CD4-positive, CD25-positive, alpha-beta regulatory T cell (primary cell): ENCODE results near the gene TPX2. TPM values are rescaled to one million over a fixed set of nuclear protein-coding genes. Genes with fewer than 3 reads are reported as not detected.

Experiments used
- ATAC-seq, 2 donors: fragments of 150-1000 bp; cut with Tn5 transposase; one replicate each; pipeline ENCODE4 v1.10.0; 2021; ENCODE audit warnings: low read depth in 2 of 2, moderate number of reproducible peaks in 2 of 2, moderate library complexity in 1 of 2
- DNase-seq, 3 donors: peaks; one replicate each; pipeline versions ENCODE4 v3.0.0 to v3.0.0-alpha.2; 2012 to 2022; ENCODE audit warnings: mixed read lengths in 1 of 3
- H3K27ac ChIP-seq: one replicate; pipeline ENCODE4 v1.7.0; 2013; ENCODE audit warnings: mild to moderate bottlenecking, low read length; ENCODE audit not compliant: insufficient read depth, poor library complexity, severe bottlenecking
- H3K27me3 ChIP-seq: one replicate; pipeline ENCODE4 v1.7.0; 2013; ENCODE audit warnings: low read length; ENCODE audit not compliant: control insufficient read depth, insufficient read depth
- H3K36me3 ChIP-seq: one replicate; pipeline ENCODE4 v1.7.0; 2013; ENCODE audit warnings: mild to moderate bottlenecking, low read length, moderate library complexity; ENCODE audit not compliant: control insufficient read depth, insufficient read depth
- H3K4me1 ChIP-seq: 2 replicates; pipeline ENCODE4 v1.7.0; 2013; ENCODE audit warnings: mild to moderate bottlenecking, low read length; ENCODE audit not compliant: insufficient read depth, control insufficient read depth, poor library complexity, severe bottlenecking
- H3K4me3 ChIP-seq: one replicate; pipeline ENCODE4 v1.7.0; 2013; ENCODE audit warnings: low read depth, mild to moderate bottlenecking, low read length, moderate library complexity
- H3K9me3 ChIP-seq, 2 experiments: 1 replicate in 1 of 2; 2 replicates in 1 of 2; pipeline ENCODE4 v1.7.0; 2013; ENCODE audit warnings: low read length in 2 of 2, mild to moderate bottlenecking in 1 of 2, moderate library complexity in 1 of 2; ENCODE audit not compliant: control insufficient read depth in 2 of 2
- H3K27ac Mint-ChIP-seq, 3 donors: one replicate each; pipeline ENCODE4 v1.8.0; 2020 to 2022; ENCODE audit warnings: mild to moderate bottlenecking in 3 of 3, mixed read lengths in 3 of 3, moderate library complexity in 2 of 3
- H3K27me3 Mint-ChIP-seq: one replicate; pipeline ENCODE4 v1.8.0; 2022; ENCODE audit warnings: mild to moderate bottlenecking, mixed read lengths
- H3K36me3 Mint-ChIP-seq: one replicate; pipeline ENCODE4 v1.8.0; 2020; ENCODE audit warnings: mixed read lengths
- H3K4me1 Mint-ChIP-seq, 4 donors: one replicate each; pipeline ENCODE4 v1.8.0; 2020 to 2022; ENCODE audit warnings: mixed read lengths in 4 of 4, mild to moderate bottlenecking in 1 of 4
- H3K4me3 Mint-ChIP-seq, 4 donors: one replicate each; pipeline ENCODE4 v1.8.0; 2020 to 2022; ENCODE audit warnings: mild to moderate bottlenecking in 4 of 4, mixed read lengths in 4 of 4, moderate library complexity in 3 of 4
- H3K9me3 Mint-ChIP-seq, 7 donors: one replicate each; pipeline ENCODE4 v1.8.0; 2020 to 2022; ENCODE audit warnings: mixed read lengths in 7 of 7, mild to moderate bottlenecking in 3 of 7, moderate library complexity in 2 of 7
- polyA plus RNA-seq, 4 donors: library from polyadenylated mRNA; unstranded; fragments of 300-500 nt; fragmentation: Illumina TruSeq; gene quantifications; one replicate each; pipeline ENCODE4 v1.2.3, GENCODE V29; 2021
- total RNA-seq: library from RNA; stranded (reverse); gene quantifications from one replicate; pipeline ENCODE4 v1.2.3, GENCODE V29; 2022

The TPX2 gene
- total and polyA plus RNA-seq, 5 donors from 2014 or later = 3.1 to 6.3 (median 4.0) TPM

GRCh38 chr20:31841928-31842327 lies 102.8 kb downstream of the TPX2 start:
- Mint-ChIP-seq H3K36me3 (no peaks in the 10 kb centered on the region), H3K27ac (no peak overlapping the region)
- no peaks in the 10 kb centered on the region for H3K36me3 ChIP-seq

GRCh38 chr20:31842471-31843157 lies 103.5 kb downstream of the TPX2 start:
- Histone ChIP-seq H3K9me3 (no peaks in the 10 kb centered on the region), H3K27me3 (no peaks in the 10 kb centered on the region), H3K36me3 (no peaks in the 10 kb centered on the region), H3K27ac (no peak overlapping the region), H3K4me1 (no peaks in the 10 kb centered on the region), H3K4me3 (no peak overlapping the region)
- ATAC-seq (no peak), DNase-seq (no peak)
- Mint-ChIP-seq H3K27me3 (peaks cover 3% of the 10 kb centered on the region), H3K4me3 (no peak overlapping the region), H3K9me3 (no peaks in the 10 kb centered on the region), H3K27ac (no peak overlapping the region), H3K36me3 (no peaks in the 10 kb centered on the region), H3K4me1 (peaks cover 0 to 2% (median 0%) of the 10 kb centered on the region in 4 donors)

More at GRCh38 chr20:31841928-31842327, 102.8 kb downstream of the TPX2 start:
- H3K27me3 Mint-ChIP-seq = no peaks in the 10 kb centered on the region
- H3K4me3 ChIP-seq = no peak overlapping the region
- H3K4me1 Mint-ChIP-seq = peaks cover 0 to 2% (median 0%) of the 10 kb centered on the region in 4 donors
- H3K9me3 ChIP-seq = no peaks in the 10 kb centered on the region
- H3K9me3 Mint-ChIP-seq = no peaks in the 10 kb centered on the region
- no peak overlapping the region for H3K27ac ChIP-seq
- no peak overlapping the region for H3K4me3 Mint-ChIP-seq
- ATAC-seq (no peak), DNase-seq (no peak)
- no peaks in the 10 kb centered on the region for H3K27me3 ChIP-seq
- H3K4me1 ChIP-seq = no peaks in the 10 kb centered on the region

DNA sequence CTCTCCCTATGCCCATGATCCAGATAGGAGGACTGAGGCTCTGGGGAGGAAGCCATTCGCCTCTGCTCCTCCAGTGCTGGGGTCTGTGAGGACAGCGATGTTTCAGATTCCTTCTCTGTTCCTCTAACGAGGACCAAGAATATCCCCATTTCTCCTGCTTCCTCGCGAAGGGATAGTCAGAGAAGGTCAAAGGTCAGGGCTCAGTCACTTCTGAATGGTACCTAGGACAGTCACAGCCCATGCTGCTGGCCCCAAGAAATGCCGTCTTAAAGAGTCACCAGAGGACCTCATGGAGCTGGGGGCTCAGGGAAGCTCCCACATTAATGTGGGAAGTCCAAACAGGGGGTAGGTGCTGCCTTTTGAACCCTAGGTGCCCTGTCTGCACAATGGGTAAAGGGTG lies 104.2 kb downstream of the TPX2 start:
- Mint-ChIP-seq H3K4me1 (peaks cover 0 to 2% (median 0%) of the 10 kb centered on the region in 4 donors), H3K36me3 (no peaks in the 10 kb centered on the region), H3K27ac (no peak overlapping the region), H3K9me3 (no peaks in the 10 kb centered on the region), H3K4me3 (no peak overlapping the region), H3K27me3 (peaks cover 4% of the 10 kb centered on the region)
- no peaks in the 10 kb centered on the region for H3K27me3 ChIP-seq
- H3K27ac ChIP-seq = no peak overlapping the region
- H3K4me1 ChIP-seq = no peaks in the 10 kb centered on the region
- no peak for ATAC-seq
- no peaks in the 10 kb centered on the region for H3K9me3 ChIP-seq
- DNase-seq = no peak
- no peak overlapping the region for H3K4me3 ChIP-seq
- no peaks in the 10 kb centered on the region for H3K36me3 ChIP-seq

DNA sequence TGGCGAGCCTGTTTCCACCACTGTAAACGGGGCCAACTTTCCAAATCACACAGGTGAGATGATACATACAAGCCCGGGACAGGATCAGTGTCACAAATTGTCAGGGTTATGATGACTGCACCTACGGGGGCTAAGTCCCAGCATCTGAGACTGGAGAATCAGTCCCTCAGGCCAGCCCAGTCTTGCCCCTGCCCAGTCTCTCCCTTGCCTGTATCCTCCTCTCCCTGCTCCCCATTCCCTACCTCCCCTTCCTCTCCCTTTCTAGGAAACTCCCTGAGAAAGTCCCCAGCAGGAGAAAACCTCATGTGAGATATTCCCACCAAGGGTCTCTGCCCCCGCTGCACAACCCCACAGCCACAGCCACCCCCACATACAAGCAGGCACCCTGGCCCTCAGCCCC lies 104.8 kb downstream of the TPX2 start:
- peaks cover 0 to 2% (median 0%) of the 10 kb centered on the region in 4 donors for H3K4me1 Mint-ChIP-seq
- H3K4me3 Mint-ChIP-seq = no peak overlapping the region

DNA sequence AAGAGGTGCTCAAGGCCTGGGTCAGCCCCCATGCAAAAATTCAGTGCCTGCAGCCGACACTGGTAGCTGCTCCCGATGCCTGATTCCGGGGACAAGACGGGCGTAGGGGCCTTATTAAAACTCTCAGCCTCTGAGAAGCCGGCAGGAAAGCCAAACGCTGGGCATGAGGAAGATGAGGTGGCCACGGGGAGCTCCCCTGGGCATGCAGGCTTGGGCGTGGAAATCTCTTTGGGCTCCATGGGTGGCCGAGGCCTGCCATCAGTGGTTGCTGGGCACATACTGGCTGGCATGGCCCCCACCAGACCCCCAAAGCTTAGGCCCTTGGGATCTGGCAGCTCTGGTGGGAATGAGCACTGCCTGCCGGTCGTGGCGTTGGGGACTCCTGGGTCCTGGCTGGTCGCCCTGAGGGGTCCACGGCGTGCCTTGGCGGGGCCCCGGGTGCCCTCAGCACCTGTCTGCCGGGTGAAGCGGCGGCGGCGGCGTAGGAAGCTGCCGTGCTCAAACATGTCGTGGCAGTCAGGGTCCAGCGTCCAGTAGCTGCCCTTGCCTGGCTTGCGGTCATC lies 105.7 kb downstream of the TPX2 start:
- H3K27me3 Mint-ChIP-seq = peaks cover 4% of the 10 kb centered on the region
- Histone ChIP-seq H3K4me3 (no peak overlapping the region), H3K4me1 (no peaks in the 10 kb centered on the region), H3K27me3 (no peaks in the 10 kb centered on the region), H3K9me3 (no peaks in the 10 kb centered on the region), H3K27ac (no peak overlapping the region), H3K36me3 (no peaks in the 10 kb centered on the region)
- no peak for DNase-seq
- no peaks in the 10 kb centered on the region for H3K36me3 Mint-ChIP-seq
- ATAC-seq = no peak
- H3K4me3 Mint-ChIP-seq = no peak overlapping the region
- peaks cover 0 to 2% (median 0%) of the 10 kb centered on the region in 7 donors for H3K9me3 Mint-ChIP-seq
- no peak overlapping the region for H3K27ac Mint-ChIP-seq
- H3K4me1 Mint-ChIP-seq = peaks cover 0 to 2% (median 0%) of the 10 kb centered on the region in 4 donors

More for the DNA sequence above, 104.8 kb downstream of the TPX2 start:
- DNase-seq = no peak
- no peak overlapping the region for H3K27ac ChIP-seq
- no peaks in the 10 kb centered on the region for H3K27me3 ChIP-seq
- H3K4me3 ChIP-seq = no peak overlapping the region
- Mint-ChIP-seq H3K9me3 (peaks cover 0 to 1% (median 0%) of the 10 kb centered on the region in 7 donors), H3K27me3 (peaks cover 4% of the 10 kb centered on the region), H3K36me3 (no peaks in the 10 kb centered on the region), H3K27ac (no peak overlapping the region)
- no peaks in the 10 kb centered on the region for H3K4me1 ChIP-seq
- H3K9me3 ChIP-seq = no peaks in the 10 kb centered on the region
- H3K36me3 ChIP-seq = no peaks in the 10 kb centered on the region
- ATAC-seq = no peak

DNA sequence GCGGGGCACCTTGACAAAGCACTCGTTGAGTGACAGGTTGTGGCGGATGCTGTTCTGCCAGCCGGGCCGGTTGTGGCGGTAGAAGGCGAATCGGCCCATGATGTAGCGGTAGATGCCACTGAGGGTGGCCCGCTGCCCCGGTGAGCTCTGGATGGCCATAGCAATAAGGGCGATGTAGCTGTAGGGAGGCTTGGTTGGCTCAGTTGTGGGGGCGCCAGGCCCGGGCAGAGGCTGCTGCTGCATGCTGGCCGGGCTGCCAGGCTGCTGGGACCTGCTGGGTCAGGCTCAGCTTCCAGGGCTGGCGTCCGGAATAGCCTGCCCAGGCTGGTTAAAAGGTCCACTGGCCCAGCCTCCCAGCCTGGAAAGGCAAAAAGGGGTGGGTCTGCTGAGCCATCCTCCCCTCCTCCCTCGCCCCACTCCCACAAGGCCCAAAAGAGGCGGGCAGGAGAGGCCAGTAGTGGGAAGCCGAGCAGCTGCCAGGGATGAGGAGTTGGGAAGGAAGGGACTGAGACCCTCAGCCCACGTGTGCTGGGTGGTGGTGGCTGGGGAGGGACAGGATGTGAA lies 106.3 kb downstream of the TPX2 start, which contains the start of gene FOXS1:
TSS of gene FOXS1 (minus strand) at position 305 of the 564 bp plus-strand sequence. CDS start at position 243, 62 bp downstream.
- no peaks in the 10 kb centered on the region for H3K9me3 ChIP-seq
- H3K4me1 Mint-ChIP-seq = peaks cover 0 to 2% (median 0%) of the 10 kb centered on the region in 4 donors
- H3K4me3 ChIP-seq = no peak within 1 kb of the TSS
- no peaks in the 10 kb centered on the region for H3K4me1 ChIP-seq
- H3K27me3 ChIP-seq = no peaks in the 10 kb centered on the region
- H3K27me3 Mint-ChIP-seq = peaks cover 8% of the 10 kb centered on the region
- DNase-seq (no peak), ATAC-seq (no peak)
- H3K27ac Mint-ChIP-seq = no peak within 1 kb of the TSS
- H3K36me3 Mint-ChIP-seq = no peaks in the 10 kb centered on the region
- no peak within 1 kb of the TSS for H3K4me3 Mint-ChIP-seq
- H3K27ac ChIP-seq = no peak within 1 kb of the TSS
- H3K9me3 Mint-ChIP-seq = peaks cover 0 to 2% (median 0%) of the 10 kb centered on the region in 7 donors
- no peaks in the 10 kb centered on the region for H3K36me3 ChIP-seq

DNA sequence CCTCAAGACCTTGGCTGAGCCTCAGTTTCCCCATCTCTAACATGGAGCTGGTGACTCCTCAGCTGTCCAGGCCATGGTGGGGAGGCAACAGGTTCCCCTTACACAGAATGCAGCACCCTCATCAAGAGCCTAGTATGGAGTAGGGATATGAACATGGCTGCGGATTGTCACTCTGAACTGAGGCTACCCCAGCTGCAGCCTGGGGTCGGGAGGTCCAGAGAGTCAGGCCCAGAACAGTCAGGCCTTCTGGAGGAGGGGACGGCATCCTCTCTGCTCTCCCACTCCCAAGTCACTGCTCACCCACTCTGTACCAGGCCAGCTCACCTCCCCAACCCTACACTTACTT lies 107.7 kb downstream of the TPX2 start:
- Mint-ChIP-seq H3K36me3 (no peaks in the 10 kb centered on the region), H3K4me1 (peaks cover 0 to 2% (median 0%) of the 10 kb centered on the region in 4 donors), H3K27ac (no peak overlapping the region), H3K4me3 (no peak overlapping the region), H3K27me3 (peaks cover 15% of the 10 kb centered on the region), H3K9me3 (peaks cover 0 to 2% (median 0%) of the 10 kb centered on the region in 7 donors)
- Histone ChIP-seq H3K9me3 (no peaks in the 10 kb centered on the region), H3K27me3 (no peaks in the 10 kb centered on the region), H3K27ac (no peak overlapping the region), H3K4me1 (no peaks in the 10 kb centered on the region), H3K4me3 (no peak overlapping the region), H3K36me3 (no peaks in the 10 kb centered on the region)
- DNase-seq (no peak), ATAC-seq (no peak)
